Measurements from ENCODE around the gene CLPX. TPM values are rescaled to one million over a fixed set of nuclear protein-coding genes. Genes with fewer than 3 reads are reported as not detected.

The CLPX gene
- total and polyA plus RNA-seq, 7 donors: 24.4 to 87.2 (median 53.7) TPM

GRCh38 chr15:65204236-65204930 is 19.2 kb upstream of the CLPX start:
- intact Hi-C loops (cut with DNase I): no loop called here

GRCh38 chr15:65201918-65202317 is 16.8 kb upstream of the CLPX start:
- Histone ChIP-seq H3K36me3 (ENCODE audit: insufficient read depth in 1 of 2, low read depth in 1 of 2) (no peaks in the 10 kb centered on the region), H3K4me3 (no peak overlapping the region), H3K27me3 (ENCODE audit: insufficient read depth in 3 of 3, low read length in 2 of 3) (no peaks in the 10 kb centered on the region), H3K9me3 (no peaks in the 10 kb centered on the region), H3K4me1 (no peaks in the 10 kb centered on the region), H3K27ac (no peak overlapping the region)
- ATAC-seq (no peak), DNase-seq (no peak)
- WGBS, 3 donors: 85 to 90% (median 88%) methylated on average over 1 of the region's 1 CpG
- TF ChIP-seq CTCF (IDR thresholded peaks at IDR 0.05): no peak
- intact Hi-C loops (cut with DNase I): no loop called here

More at GRCh38 chr15:65204236-65204930, 19.2 kb upstream of the CLPX start:
- Histone ChIP-seq H3K9me3 (no peaks in the 10 kb centered on the region), H3K4me1 (no peaks in the 10 kb centered on the region), H3K27ac (no peak overlapping the region), H3K4me3 (no peak overlapping the region), H3K36me3 (ENCODE audit: insufficient read depth in 1 of 2, low read depth in 1 of 2) (no peaks in the 10 kb centered on the region), H3K27me3 (ENCODE audit: insufficient read depth in 3 of 3, low read length in 2 of 3) (no peaks in the 10 kb centered on the region)
- ATAC-seq (no peak), DNase-seq (no peak)
- 95 to 96% (median 96%) methylated on average over 6 of the region's 6 CpGs for WGBS, 3 donors
- no peak for TF ChIP-seq CTCF (IDR thresholded peaks at IDR 0.05)

- Histone ChIP-seq H3K9me3 (no peaks in the 10 kb centered on the region), H3K27me3 (ENCODE audit: insufficient read depth in 3 of 3, low read length in 2 of 3) (no peaks in the 10 kb centered on the region), H3K36me3 (ENCODE audit: insufficient read depth in 1 of 2, low read depth in 1 of 2) (no peaks in the 10 kb centered on the region), H3K27ac (no peak overlapping the region), H3K4me1 (no peaks in the 10 kb centered on the region), H3K4me3 (no peak overlapping the region)
- ATAC-seq (no peak), DNase-seq (no peak)
- intact Hi-C loops (cut with DNase I): loop anchor here in 1 of 2 donors (10.0 kb wide), 1 partner anchor 186 kb away; no protein-coding TSS in a partner anchor
- no peak for TF ChIP-seq CTCF (IDR thresholded peaks at IDR 0.05)
- 95 to 96% (median 96%) methylated on average over 12 of the region's 12 CpGs for WGBS, 3 donors
Measured at GRCh38 chr15:65198571-65198970, 13.4 kb upstream of the CLPX start.

GRCh38 chr15:65197337-65197645 is 12.1 kb upstream of the CLPX start:
- no peaks in the 10 kb centered on the region for H3K4me1 ChIP-seq
- WGBS, 3 donors: 97% methylated on average over 8 of the region's 8 CpGs
- no peaks in the 10 kb centered on the region for H3K36me3 ChIP-seq (ENCODE audit: insufficient read depth in 1 of 2, low read depth in 1 of 2)
- intact Hi-C loops (cut with DNase I): loop anchor here in 1 of 2 donors (10.0 kb wide), 1 partner anchor 188 kb away; no protein-coding TSS in a partner anchor
- no peak overlapping the region for H3K4me3 ChIP-seq
- no peak overlapping the region for H3K27ac ChIP-seq
- ATAC-seq (no peak), DNase-seq (no peak)
- no peaks in the 10 kb centered on the region for H3K9me3 ChIP-seq
- no peaks in the 10 kb centered on the region for H3K27me3 ChIP-seq (ENCODE audit: insufficient read depth in 3 of 3, low read length in 2 of 3)
- no peak for TF ChIP-seq CTCF (IDR thresholded peaks at IDR 0.05)
